Immature natural killer cell (primary cell): Measurements from ENCODE around the gene VCX. TPM values are rescaled to one million over a fixed set of nuclear protein-coding genes. Genes with fewer than 3 reads are reported as not detected.

Experiments used
- polyA plus RNA-seq, 3 donors: library from polyadenylated mRNA; unstranded; fragments of 300-500 nt; fragmentation: Illumina TruSeq; gene quantifications; one replicate each; pipeline ENCODE4 v1.2.3, GENCODE V29; 2021

Gene VCX
- polyA plus RNA-seq, 3 donors from 2014 or later, result not detected

Other genes starting within 250 kb of the VCX start
- gene PNPLA4, start 84.2 kb downstream of the VCX start, polyA plus RNA-seq, result 10 to 100 TPM in 2 of 3 donors, 1 to 10 TPM in 1; 2.9 to 18.1 (median 11.9) TPM